Stimulated activated naive CD8-positive, alpha-beta T cell treated with anti-CD3 and anti-CD28 coated beads, Interleukin-15, Interleukin-2, amounts not matched to agents 100 ng/mL and 50 ng/mL, for 24 hours (primary cell): ENCODE results near the gene CAPN10.
A peak's percentile ranks its signal among the peaks of the same experiment; 100 is the strongest.

ENCODE experiments used
- H3K27ac Mint-ChIP-seq: one replicate; pipeline ENCODE4 v1.8.0; 2021; ENCODE audit warnings: mild to moderate bottlenecking, mixed read lengths
- H3K27me3 Mint-ChIP-seq: one replicate; pipeline ENCODE4 v1.8.0; 2021; ENCODE audit warnings: mixed read lengths
- H3K36me3 Mint-ChIP-seq: one replicate; pipeline ENCODE4 v1.8.0; 2021; ENCODE audit warnings: low read depth, mixed read lengths
- H3K4me1 Mint-ChIP-seq: one replicate; pipeline ENCODE4 v1.8.0; 2021; ENCODE audit warnings: low read depth, mixed read lengths
- H3K4me3 Mint-ChIP-seq: one replicate; pipeline ENCODE4 v1.8.0; 2021; ENCODE audit warnings: mild to moderate bottlenecking, mixed read lengths
- H3K9me3 Mint-ChIP-seq: one replicate; pipeline ENCODE4 v1.8.0; 2021; ENCODE audit warnings: mixed read lengths

CAPN10 gene

GRCh38 chr2:240568678-240569522 lies 17.6 kb upstream of the CAPN10 start:
- Mint-ChIP-seq H3K27me3 (no peaks in the 10 kb centered on the region), H3K36me3 (peaks cover 5% of the 10 kb centered on the region), H3K4me3 (peak overlapping the region; percentile 81), H3K4me1 (peaks cover 56% of the 10 kb centered on the region), H3K27ac (peak overlapping the region; percentile 74), H3K9me3 (no peaks in the 10 kb centered on the region)

GRCh38 chr2:240569523-240569997 lies 17.0 kb upstream of the CAPN10 start:
- Mint-ChIP-seq H3K27me3 (no peaks in the 10 kb centered on the region), H3K9me3 (no peaks in the 10 kb centered on the region), H3K27ac (peak overlapping the region; percentile 52), H3K4me1 (peaks cover 50% of the 10 kb centered on the region), H3K36me3 (no peaks in the 10 kb centered on the region), H3K4me3 (peak overlapping the region; percentile 81)

GRCh38 chr2:240569998-240570530 lies 16.5 kb upstream of the CAPN10 start:
- H3K27me3 Mint-ChIP-seq = no peaks in the 10 kb centered on the region
- H3K9me3 Mint-ChIP-seq = no peaks in the 10 kb centered on the region
- peak overlapping the region; percentile 81 for H3K4me3 Mint-ChIP-seq
- H3K4me1 Mint-ChIP-seq = peaks cover 44% of the 10 kb centered on the region
- H3K27ac Mint-ChIP-seq = no peak overlapping the region
- H3K36me3 Mint-ChIP-seq = no peaks in the 10 kb centered on the region

DNA sequence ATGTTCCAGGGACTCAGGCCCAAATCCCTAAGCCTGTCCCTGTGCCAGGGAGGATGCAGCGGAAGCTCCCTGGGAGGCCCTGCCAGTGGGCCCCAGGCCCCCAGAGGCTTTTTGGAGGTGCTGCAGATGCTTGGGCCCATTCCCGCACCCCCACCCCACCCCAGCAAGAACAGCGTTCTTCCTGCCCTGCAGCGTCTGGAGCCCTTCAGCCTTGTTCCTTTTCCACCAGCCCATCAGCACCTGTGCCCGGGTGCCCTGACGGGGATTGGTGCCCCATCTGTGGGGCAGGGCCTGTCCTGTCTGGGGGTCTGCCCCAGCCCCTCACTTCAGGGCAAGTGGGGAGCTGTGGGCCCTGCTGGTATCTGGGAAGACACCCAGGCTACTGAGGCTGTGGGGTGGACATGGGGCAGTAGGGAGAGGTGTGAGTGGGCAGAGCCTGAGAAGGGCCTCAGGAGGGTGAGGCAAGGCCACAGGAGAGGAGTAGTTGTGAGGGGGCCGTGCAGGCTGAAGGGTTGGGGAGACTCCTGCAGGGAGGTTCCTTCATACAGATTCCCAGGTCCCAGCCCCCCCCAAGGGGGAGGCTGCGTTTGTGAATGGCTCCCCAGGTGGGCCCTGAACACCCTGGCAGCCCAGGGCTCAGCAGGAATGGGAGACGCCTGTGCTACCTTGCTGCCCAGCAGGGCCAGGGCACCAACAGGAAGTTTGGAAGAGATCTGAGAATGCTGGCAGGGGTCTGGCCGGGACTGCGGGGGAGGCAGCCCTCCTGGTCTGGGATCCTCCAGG lies 15.8 kb upstream of the CAPN10 start:
- Mint-ChIP-seq H3K9me3 (no peaks in the 10 kb centered on the region), H3K4me3 (no peak overlapping the region), H3K27ac (peak overlapping the region; percentile 36), H3K27me3 (no peaks in the 10 kb centered on the region), H3K4me1 (peaks cover 38% of the 10 kb centered on the region), H3K36me3 (no peaks in the 10 kb centered on the region)

DNA sequence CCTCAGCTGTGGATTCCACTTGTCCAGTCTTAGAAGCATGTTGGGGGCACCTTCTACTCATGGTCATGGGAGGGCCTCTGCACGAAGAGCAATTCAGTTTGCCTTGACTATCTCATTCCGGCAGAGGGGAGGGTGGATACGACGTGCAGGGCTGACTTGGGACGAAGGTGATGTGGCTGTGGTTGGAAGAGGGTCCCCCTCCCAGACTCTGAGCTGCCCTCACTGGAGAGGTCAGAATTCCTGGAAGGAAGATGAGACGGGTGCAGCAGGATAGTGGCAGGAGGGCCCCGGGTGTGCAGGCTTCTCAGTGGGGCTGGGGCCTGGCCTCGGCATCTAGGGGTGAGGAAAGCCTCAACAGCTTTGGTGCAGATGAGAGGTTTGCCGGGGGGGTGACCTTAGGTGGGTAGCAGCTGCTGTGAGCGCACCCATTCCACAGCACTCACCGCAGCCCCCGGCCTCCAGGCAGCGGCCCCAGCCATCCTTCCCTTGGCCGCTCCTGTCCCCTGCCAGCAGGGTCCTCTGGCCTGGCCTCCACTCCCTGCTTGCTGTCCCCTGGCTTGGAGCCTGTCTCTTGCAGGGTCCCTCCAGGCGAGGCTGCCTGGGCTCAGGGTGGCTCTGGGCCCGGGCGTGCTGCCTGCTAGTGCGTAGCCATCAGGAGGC lies 15.1 kb upstream of the CAPN10 start:
- H3K27me3 Mint-ChIP-seq = no peaks in the 10 kb centered on the region
- H3K36me3 Mint-ChIP-seq = no peaks in the 10 kb centered on the region
- H3K4me3 Mint-ChIP-seq = no peak overlapping the region
- H3K27ac Mint-ChIP-seq = peak overlapping the region; percentile 36
- H3K9me3 Mint-ChIP-seq = no peaks in the 10 kb centered on the region
- H3K4me1 Mint-ChIP-seq = peaks cover 32% of the 10 kb centered on the region

DNA sequence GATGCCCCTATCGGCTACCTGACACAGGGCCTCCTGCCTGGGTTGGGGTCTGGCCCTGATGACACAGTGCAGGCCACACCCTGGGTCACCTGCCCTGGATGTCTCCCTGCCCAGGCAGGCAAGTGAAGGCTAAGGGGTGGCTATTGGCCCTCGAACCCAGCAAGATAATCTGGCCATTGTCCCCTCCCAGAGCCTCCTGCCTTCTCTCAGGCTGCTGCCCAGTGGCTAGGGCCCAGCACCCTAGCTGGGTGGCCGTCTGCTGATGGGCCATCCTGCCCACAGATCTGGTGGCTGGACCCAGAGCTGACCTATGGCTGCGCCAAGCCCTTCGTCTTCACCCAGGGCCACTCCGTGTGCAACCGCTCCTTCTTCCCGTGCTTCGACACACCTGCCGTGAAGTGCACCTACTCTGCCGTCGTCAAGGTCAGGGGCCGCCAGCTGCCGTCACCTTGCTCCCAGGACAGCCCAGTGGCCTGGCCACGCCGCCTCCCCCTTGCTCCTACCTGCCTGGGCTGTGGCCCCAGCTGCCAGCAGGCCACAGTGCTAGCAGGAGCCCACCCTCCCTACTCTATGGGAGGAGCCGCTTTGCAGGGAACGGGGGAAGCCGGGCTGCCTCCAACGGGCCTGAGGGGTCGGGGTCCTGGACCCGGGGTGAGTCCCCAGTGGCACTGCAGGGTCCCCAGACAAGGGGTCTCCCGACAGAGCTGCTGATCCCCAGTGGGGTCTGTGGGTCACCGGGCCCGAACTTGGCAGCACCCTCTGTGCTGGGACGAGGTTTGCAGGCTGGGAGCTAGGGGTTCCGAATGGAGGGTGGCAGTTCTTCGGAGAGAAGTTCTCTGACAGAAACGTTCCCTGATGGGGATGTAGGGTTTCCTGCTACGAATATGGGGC lies 14.1 kb upstream of the CAPN10 start:
- Mint-ChIP-seq H3K4me3 (no peak overlapping the region), H3K9me3 (no peaks in the 10 kb centered on the region), H3K27ac (no peak overlapping the region), H3K36me3 (no peaks in the 10 kb centered on the region), H3K27me3 (no peaks in the 10 kb centered on the region), H3K4me1 (peaks cover 27% of the 10 kb centered on the region)

GRCh38 chr2:240573071-240573515 lies 13.4 kb upstream of the CAPN10 start:
- Mint-ChIP-seq H3K27ac (no peak overlapping the region), H3K4me3 (no peak overlapping the region), H3K9me3 (no peaks in the 10 kb centered on the region), H3K4me1 (peaks cover 22% of the 10 kb centered on the region), H3K27me3 (no peaks in the 10 kb centered on the region), H3K36me3 (no peaks in the 10 kb centered on the region)

DNA sequence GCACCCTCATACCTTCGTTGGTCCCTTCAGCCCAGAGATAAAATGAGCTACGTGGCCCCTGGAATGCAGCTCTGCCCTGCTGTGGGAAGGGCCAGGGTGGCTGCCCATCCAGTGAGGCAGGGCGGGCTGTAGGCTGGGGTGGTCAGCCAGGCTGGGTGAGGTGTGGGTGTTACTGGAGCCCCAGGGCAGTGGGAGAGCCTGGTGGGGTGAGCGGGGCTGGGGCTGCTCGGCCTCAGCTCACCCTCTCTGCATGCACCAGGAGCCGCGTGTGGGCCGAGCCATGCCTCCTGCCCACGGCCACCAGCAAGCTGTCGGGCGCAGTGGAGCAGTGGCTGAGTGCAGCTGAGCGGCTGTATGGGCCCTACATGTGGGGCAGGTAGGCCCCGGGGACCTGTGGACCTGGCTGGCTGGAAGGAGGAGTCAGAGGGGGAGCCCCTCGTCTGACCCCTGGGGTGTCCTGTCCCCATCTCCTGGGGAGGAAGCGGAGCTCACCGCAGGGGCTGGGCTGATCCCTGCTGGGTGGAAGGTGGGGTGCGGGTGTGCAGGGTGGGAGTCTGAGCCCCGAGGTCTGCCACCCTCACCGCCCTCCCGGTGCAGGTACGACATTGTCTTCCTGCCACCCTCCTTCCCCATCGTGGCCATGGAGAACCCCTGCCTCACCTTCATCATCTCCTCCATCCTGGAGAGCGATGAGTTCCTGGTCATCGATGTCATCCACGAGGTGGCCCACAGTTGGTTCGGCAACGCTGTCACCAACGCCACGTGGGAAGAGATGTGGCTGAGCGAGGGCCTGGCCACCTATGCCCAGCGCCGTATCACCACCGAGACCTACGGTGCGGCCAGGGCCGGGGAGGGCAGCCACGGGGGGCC lies 12.8 kb upstream of the CAPN10 start:
- Mint-ChIP-seq H3K27me3 (no peaks in the 10 kb centered on the region), H3K9me3 (no peaks in the 10 kb centered on the region), H3K36me3 (peaks cover 3% of the 10 kb centered on the region), H3K4me3 (no peak overlapping the region), H3K27ac (no peak overlapping the region), H3K4me1 (peaks cover 22% of the 10 kb centered on the region)

- Mint-ChIP-seq H3K27me3 (no peaks in the 10 kb centered on the region), H3K36me3 (peaks cover 5% of the 10 kb centered on the region), H3K9me3 (no peaks in the 10 kb centered on the region), H3K4me3 (no peak overlapping the region), H3K4me1 (peaks cover 25% of the 10 kb centered on the region), H3K27ac (no peak overlapping the region)
These were observed 12.0 kb upstream of the CAPN10 start for GRCh38 chr2:240574386-240575100.

GRCh38 chr2:240575101-240575965 lies 11.2 kb upstream of the CAPN10 start:
- peaks cover 12% of the 10 kb centered on the region for H3K36me3 Mint-ChIP-seq
- no peak overlapping the region for H3K27ac Mint-ChIP-seq
- H3K9me3 Mint-ChIP-seq = no peaks in the 10 kb centered on the region
- no peak overlapping the region for H3K4me3 Mint-ChIP-seq
- H3K27me3 Mint-ChIP-seq = no peaks in the 10 kb centered on the region
- H3K4me1 Mint-ChIP-seq = peaks cover 25% of the 10 kb centered on the region

GRCh38 chr2:240576036-240576435 lies 10.5 kb upstream of the CAPN10 start:
- Mint-ChIP-seq H3K9me3 (no peaks in the 10 kb centered on the region), H3K36me3 (peaks cover 20% of the 10 kb centered on the region), H3K4me3 (no peak overlapping the region), H3K27ac (no peak overlapping the region), H3K4me1 (peaks cover 20% of the 10 kb centered on the region), H3K27me3 (no peaks in the 10 kb centered on the region)
